Sigmoid colon (tissue), 4 donors: Measurements from ENCODE around the gene ZNF710.

ENCODE experiments used
- POLR2A ChIP-seq, 2 donors: fragments of 450-650 bp; IDR thresholded peaks; one replicate each; pipeline ENCODE4 v1.6.1; 2016; ENCODE audit warnings: antibody characterized with exemption in 2 of 2, mild to moderate bottlenecking in 2 of 2, moderate library complexity in 2 of 2
- POLR2AphosphoS5 ChIP-seq, 4 donors: sonication (generic); formaldehyde crosslinking; IDR thresholded peaks; one replicate each; pipeline ENCODE4 v1.6.1; 2017; ENCODE audit warnings: antibody characterized with exemption in 4 of 4
- TF ChIP-seq, protein P1 (sequence below), 4 experiments: fragments of 450-650 bp in 3 of 4; fragments of 200-600 bp in 1 of 4; IDR thresholded peaks; one replicate each; pipeline ENCODE4 v1.5.1; 2016 to 2019; ENCODE audit warnings: antibody characterized with exemption in 4 of 4, mild to moderate bottlenecking in 3 of 4, moderate library complexity in 2 of 4

DNA sequence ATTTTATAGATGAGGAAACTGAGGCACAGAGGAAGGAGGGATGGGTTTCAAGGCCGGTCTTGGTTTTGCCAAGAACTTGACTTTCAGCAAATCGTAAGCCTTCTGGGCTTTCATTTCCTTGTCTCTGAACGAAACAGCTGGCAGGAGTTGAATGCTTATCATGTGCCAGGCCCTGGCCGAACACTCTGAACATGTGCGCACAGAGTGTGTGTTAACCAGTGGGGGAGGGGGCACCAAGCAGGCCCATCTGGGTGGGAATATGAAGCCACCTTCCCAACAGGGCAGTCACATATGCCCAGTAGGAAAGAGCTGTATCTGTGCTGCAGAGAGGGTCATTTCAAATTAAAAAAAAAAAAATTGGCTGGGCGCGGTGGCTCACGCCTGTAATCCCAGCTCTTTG, 29.3 kb downstream of the ZNF710 start:
- TF ChIP-seq, protein P1, sequence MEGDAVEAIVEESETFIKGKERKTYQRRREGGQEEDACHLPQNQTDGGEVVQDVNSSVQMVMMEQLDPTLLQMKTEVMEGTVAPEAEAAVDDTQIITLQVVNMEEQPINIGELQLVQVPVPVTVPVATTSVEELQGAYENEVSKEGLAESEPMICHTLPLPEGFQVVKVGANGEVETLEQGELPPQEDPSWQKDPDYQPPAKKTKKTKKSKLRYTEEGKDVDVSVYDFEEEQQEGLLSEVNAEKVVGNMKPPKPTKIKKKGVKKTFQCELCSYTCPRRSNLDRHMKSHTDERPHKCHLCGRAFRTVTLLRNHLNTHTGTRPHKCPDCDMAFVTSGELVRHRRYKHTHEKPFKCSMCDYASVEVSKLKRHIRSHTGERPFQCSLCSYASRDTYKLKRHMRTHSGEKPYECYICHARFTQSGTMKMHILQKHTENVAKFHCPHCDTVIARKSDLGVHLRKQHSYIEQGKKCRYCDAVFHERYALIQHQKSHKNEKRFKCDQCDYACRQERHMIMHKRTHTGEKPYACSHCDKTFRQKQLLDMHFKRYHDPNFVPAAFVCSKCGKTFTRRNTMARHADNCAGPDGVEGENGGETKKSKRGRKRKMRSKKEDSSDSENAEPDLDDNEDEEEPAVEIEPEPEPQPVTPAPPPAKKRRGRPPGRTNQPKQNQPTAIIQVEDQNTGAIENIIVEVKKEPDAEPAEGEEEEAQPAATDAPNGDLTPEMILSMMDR (IDR thresholded peaks at IDR 0.05): no peak
- no peak for TF ChIP-seq POLR2A (IDR thresholded peaks at IDR 0.05)
- TF ChIP-seq POLR2AphosphoS5 (IDR thresholded peaks at IDR 0.05): no peak
